WTC11 (cell line): ENCODE measurements around the gene UTP11. TPM values are rescaled to one million over a fixed set of nuclear protein-coding genes. Genes with fewer than 3 reads are reported as not detected.

Experiments used
- ATAC-seq: fragments of 200-7000 bp; cut with Tn5 transposase; 2 replicates; pipeline ENCODE4 v1.10.0; 2021; ENCODE audit warnings: mild to moderate bottlenecking, moderate library complexity
- Bru-seq: library from RNA; stranded (reverse); fragments of 400-500 nt; gene quantifications from one replicate; lab custom pipeline; 2021; lab: Mats Ljungman, UMichigan
- CTCF ChIA-PET: fragments of 300-600 bp; sonication (Branson Sonifier 250); formaldehyde crosslinking; loops from one replicate; lab custom pipeline; 2021; ENCODE audit warnings: antibody characterized with exemption; lab: Charles Lee
- POLR2A ChIA-PET: fragments of 350-600 bp; sonication (Branson Sonifier 250); formaldehyde crosslinking; loops from one replicate; lab custom pipeline; 2021; ENCODE audit warnings: antibody characterized with exemption; lab: Charles Lee
- DNase-seq: peaks from one replicate; pipeline ENCODE4 v3.0.0; 2021; ENCODE audit warnings: low spot score
- H3K27ac Mint-ChIP-seq: 2 replicates; pipeline ENCODE4 v1.8.0; 2021; ENCODE audit warnings: mixed read lengths
- H3K27me3 Mint-ChIP-seq: 2 replicates; pipeline ENCODE4 v1.8.0; 2021; ENCODE audit warnings: low read depth, mild to moderate bottlenecking, moderate library complexity, mixed read lengths
- H3K36me3 Mint-ChIP-seq: 2 replicates; pipeline ENCODE4 v1.8.0; 2021; ENCODE audit warnings: mixed read lengths
- H3K4me1 Mint-ChIP-seq: 2 replicates; pipeline ENCODE4 v1.8.0; 2022; ENCODE audit warnings: mixed read lengths
- H3K4me3 Mint-ChIP-seq: 2 replicates; pipeline ENCODE4 v1.8.0; 2021; ENCODE audit warnings: mild to moderate bottlenecking, moderate library complexity, mixed read lengths
- H3K9me3 Mint-ChIP-seq: 2 replicates; pipeline ENCODE4 v1.8.0; 2021; ENCODE audit warnings: mixed read lengths
- AFF4 ChIP-seq: sonication (generic); formaldehyde crosslinking; IDR thresholded peaks from 2 replicates; pipeline ENCODE4 v1.8.1; 2023; ENCODE audit warnings: mild to moderate bottlenecking, missing genetic modification reagents, borderline replicate concordance
- CTCF ChIP-seq: fragments of 200-600 bp; IDR thresholded peaks from 2 replicates; pipeline ENCODE4 v1.8.0; 2022; ENCODE audit warnings: antibody characterized with exemption
- E2F1 ChIP-seq: sonication (generic); formaldehyde crosslinking; IDR thresholded peaks from 2 replicates; pipeline ENCODE4 v1.8.0; 2022; ENCODE audit warnings: mild to moderate bottlenecking, missing genetic modification reagents
- E2F4 ChIP-seq: sonication (generic); formaldehyde crosslinking; IDR thresholded peaks from 2 replicates; pipeline ENCODE4 v1.8.1; 2022; ENCODE audit warnings: low read depth, mild to moderate bottlenecking, moderate library complexity, missing genetic modification reagents, borderline replicate concordance
- FOXP4 ChIP-seq: sonication (generic); formaldehyde crosslinking; IDR thresholded peaks from 2 replicates; pipeline ENCODE4 v1.8.0; 2022; ENCODE audit warnings: mild to moderate bottlenecking, missing genetic modification reagents
- IRF1 ChIP-seq: sonication (generic); formaldehyde crosslinking; IDR thresholded peaks from 2 replicates; pipeline ENCODE4 v1.8.0; 2023; ENCODE audit warnings: missing genetic modification reagents
- MYBL2 ChIP-seq: sonication (generic); formaldehyde crosslinking; IDR thresholded peaks from 2 replicates; pipeline ENCODE4 v1.8.1; 2023; ENCODE audit warnings: mild to moderate bottlenecking, moderate library complexity, missing genetic modification reagents
- OVOL2 ChIP-seq: fragments of 250-450 bp; sonication (Bioruptor Pico); IDR thresholded peaks from 2 replicates; pipeline ENCODE4 v1.9.0; 2021; ENCODE audit warnings: mild to moderate bottlenecking, borderline replicate concordance
- PRDM15 ChIP-seq: sonication (generic); formaldehyde crosslinking; IDR thresholded peaks from 2 replicates; pipeline ENCODE4 v1.8.0; 2022; ENCODE audit warnings: missing genetic modification reagents
- SP1 ChIP-seq: sonication (generic); formaldehyde crosslinking; conservative IDR thresholded peaks from 2 replicates; pipeline ENCODE4 v1.8.1; 2022; ENCODE audit warnings: missing genetic modification reagents
- TEAD4 ChIP-seq: sonication (generic); formaldehyde crosslinking; IDR thresholded peaks from 2 replicates; pipeline ENCODE4 v1.8.0; 2022; ENCODE audit warnings: mild to moderate bottlenecking, missing genetic modification reagents
- ZMAT4 ChIP-seq: fragments of 250-450 bp; sonication (Bioruptor Pico); IDR thresholded peaks from 2 replicates; pipeline ENCODE4 v1.9.0; 2021; ENCODE audit warnings: mild to moderate bottlenecking
- ZNF121 ChIP-seq: sonication (generic); formaldehyde crosslinking; IDR thresholded peaks from 2 replicates; pipeline ENCODE4 v1.8.0; 2023; ENCODE audit warnings: missing genetic modification reagents
- ZNF263 ChIP-seq: sonication (generic); formaldehyde crosslinking; IDR thresholded peaks from 2 replicates; pipeline ENCODE4 v1.8.1; 2022; ENCODE audit warnings: low read depth, mild to moderate bottlenecking, moderate library complexity, missing genetic modification reagents
- ZNF317 ChIP-seq: sonication (generic); formaldehyde crosslinking; IDR thresholded peaks from 2 replicates; pipeline ENCODE4 v1.8.1; 2023; ENCODE audit warnings: low read depth, mild to moderate bottlenecking, moderate library complexity, missing genetic modification reagents, borderline replicate concordance
- ZNF416 ChIP-seq: fragments of 250-450 bp; sonication (Bioruptor Pico); IDR thresholded peaks from 2 replicates; pipeline ENCODE4 v1.9.0; 2021; ENCODE audit warnings: mild to moderate bottlenecking, inconsistent platforms
- long read RNA-seq, 3 experiments: library from RNA in 1 of 3; library from capped mRNA in 1 of 3; library from polyadenylated mRNA in 1 of 3; unstranded in 2 of 3; stranded (forward) in 1 of 3; transcript quantifications; one replicate each; pipeline ENCODE4 v2.0.0, GENCODE V29; 2021
- total RNA-seq: library from RNA; stranded (reverse); gene quantifications from 3 replicates; pipeline ENCODE4 v1.2.3, GENCODE V29; 2021

Gene UTP11
- total RNA-seq (41.3 to 42.6 TPM (median 42.2 TPM) in 3 replicates), Bru-seq, nascent RNA (percentile 94 among the genes with signal in this experiment)
- long read RNA-seq, experiment 1, transcript UTP11-201 (8 exons, 2,019 nt), result major isoform, 264 of 285 reads
- long read RNA-seq, experiment 1, partial matches to known transcripts, result 11 of 285 reads
- long read RNA-seq, experiment 1, other reads (novel, unspliced or antisense), result 9 of 285 reads
- long read RNA-seq, experiment 2, transcript UTP11-201 (8 exons, 2,019 nt), result major isoform, 40 of 48 reads
- long read RNA-seq, experiment 2, partial matches to known transcripts, result 1 of 48 reads
- long read RNA-seq, experiment 2, other reads (novel, unspliced or antisense), result 6 of 48 reads
- long read RNA-seq, experiment 3, transcript UTP11-201 (8 exons, 2,019 nt), result major isoform, 329 of 341 reads
- long read RNA-seq, experiment 3, partial matches to known transcripts, result 2 of 341 reads
- long read RNA-seq, experiment 3, other reads (novel, unspliced or antisense), result 10 of 341 reads

GRCh38 chr1:38012363-38013226 is at the start of gene UTP11:
Gene UTP11, plus strand, starts transcription at chr1:38012734. Its CDS starts 69 bp downstream, at chr1:38012803.
- Mint-ChIP-seq H3K9me3 (peaks cover 3% of the 10 kb centered on the region; the same call in 1 of the 2 replicates), H3K27ac (peak within 1 kb of the TSS; percentile 94), H3K4me3 (peak within 1 kb of the TSS; percentile 95), H3K4me1 (peaks cover 21% of the 10 kb centered on the region), H3K36me3 (peaks cover 18% of the 10 kb centered on the region), H3K27me3 (peaks cover 9% of the 10 kb centered on the region)
- ChIA-PET CTCF (interaction anchor here (0.7 to 2.0 kb wide), 6 partner anchors 11 to 596 kb away, joined by 3 to 10 read pairs (median 4); partner anchors contain the start of gene SF3A3), POLR2A (interaction anchor here (0.8 to 1.2 kb wide), 5 partner anchors 12 to 41 kb away, joined by 3 to 5 read pairs (median 4); partner anchors contain the start of gene SF3A3)
- peak; percentile 93 for DNase-seq
- peak; percentile 92 for ATAC-seq
- TF ChIP-seq AFF4, result peak; percentile 96; the same call in 1 of the 2 replicates
- peak; percentile 74 for TF ChIP-seq SP1
- TF ChIP-seq ZNF263 (CRISPR knock-in tag), result 0 out of 2 replicates have a peak, but pooled peaks have one; percentile 42
- TF ChIP-seq ZNF121 (CRISPR knock-in tag), result peak; percentile 62; the same call in 1 of the 2 replicates
- TF ChIP-seq OVOL2 (CRISPR knock-in tag), result no peak
- TF ChIP-seq ZNF317 (CRISPR knock-in tag), result peak; percentile 71; the same call in 1 of the 2 replicates
- no peak for TF ChIP-seq ZNF416 (CRISPR knock-in tag)
- TF ChIP-seq MYBL2 (CRISPR knock-in tag), result peak; percentile 97
- no peak for TF ChIP-seq E2F4 (CRISPR knock-in tag)
- TF ChIP-seq FOXP4, result peak; percentile 99
- peak; percentile 95 for TF ChIP-seq E2F1 (CRISPR knock-in tag)
- peak; percentile 71 for TF ChIP-seq PRDM15 (CRISPR knock-in tag)
- TF ChIP-seq CTCF, result no peak
- peak; percentile 92 for TF ChIP-seq TEAD4 (CRISPR knock-in tag)
- TF ChIP-seq ZMAT4, result no peak
- peak; percentile 98 for TF ChIP-seq IRF1 (CRISPR knock-in tag)
